MCF 10A (cell line): Measurements from ENCODE around the gene FASLG. TPM values are rescaled to one million over a fixed set of nuclear protein-coding genes. Genes with fewer than 3 reads are reported as not detected.

Experiments
- BruUV-seq: library from RNA; stranded (reverse); fragments of 400-500 nt; replicated peaks from 2 replicates; lab custom pipeline; 2021; lab: Mats Ljungman, UMichigan
- CTCF ChIA-PET: fragments of 300-600 bp; sonication (Branson Sonifier 250); formaldehyde crosslinking; extraction: SDS; loops from one replicate; lab custom pipeline; 2021; ENCODE audit warnings: antibody characterized with exemption, inconsistent platforms; lab: Yijun Ruan, JAX
- POLR2A ChIA-PET: fragments of 300-600, 350-650 bp; sonication (Branson Sonifier 250); formaldehyde crosslinking; extraction: SDS; loops from one replicate; lab custom pipeline; 2020; ENCODE audit warnings: antibody characterized with exemption, inconsistent platforms; lab: Yijun Ruan, JAX
- DNase-seq: peaks from one replicate; pipeline ENCODE4 v3.0.0-alpha.2; 2018; ENCODE audit not compliant: unreplicated experiment
- H3K27ac Mint-ChIP-seq: one replicate; pipeline ENCODE4 v1.8.0; 2022; ENCODE audit warnings: mild to moderate bottlenecking, low read depth, mixed read lengths; ENCODE audit not compliant: unreplicated experiment
- H3K27me3 Mint-ChIP-seq: one replicate; pipeline ENCODE4 v1.8.0; 2022; ENCODE audit warnings: mixed read lengths; ENCODE audit not compliant: insufficient read depth, unreplicated experiment
- H3K36me3 Mint-ChIP-seq: one replicate; pipeline ENCODE4 v1.8.0; 2022; ENCODE audit warnings: mild to moderate bottlenecking, moderate library complexity, mixed read lengths; ENCODE audit not compliant: insufficient read depth, unreplicated experiment
- H3K4me1 Mint-ChIP-seq: one replicate; pipeline ENCODE4 v1.8.0; 2022; ENCODE audit warnings: mixed read lengths; ENCODE audit not compliant: insufficient read depth, unreplicated experiment
- H3K4me3 Mint-ChIP-seq: one replicate; pipeline ENCODE4 v1.8.0; 2022; ENCODE audit warnings: mild to moderate bottlenecking, moderate library complexity, mixed read lengths; ENCODE audit not compliant: unreplicated experiment
- H3K9me3 Mint-ChIP-seq: one replicate; pipeline ENCODE4 v1.8.0; 2022; ENCODE audit warnings: mixed read lengths; ENCODE audit not compliant: unreplicated experiment
- CTCF ChIP-seq: fragments of 200-600 bp; IDR thresholded peaks from one replicate; pipeline ENCODE4 v1.8.0; 2022; ENCODE audit warnings: antibody characterized with exemption, mild to moderate bottlenecking; ENCODE audit not compliant: unreplicated experiment
- intact Hi-C: fragments of 100-400 bp; cut with micrococcal nuclease; formaldehyde crosslinking; loops from 2 replicates; pipeline ENCODE4 v1.14.1; 2022
- total RNA-seq: library from RNA; stranded (reverse); gene quantifications from 2 replicates; pipeline ENCODE4 v1.2.3, GENCODE V29; 2022

The FASLG gene
- total RNA-seq, 1 experiment from 2014 or later: not detected

- no TSS peak for BruUV-seq
- H3K36me3 Mint-ChIP-seq: no peaks in the 10 kb centered on the region
- H3K9me3 Mint-ChIP-seq: no peaks in the 10 kb centered on the region
- DNase-seq: no peak
- CTCF ChIA-PET: interaction anchor here (0.7 to 1.1 kb wide), 2 partner anchors 21 to 90 kb away, joined by 3 to 4 read pairs; no protein-coding TSS in a partner anchor
- H3K4me1 Mint-ChIP-seq: peaks cover 6% of the 10 kb centered on the region
- POLR2A ChIA-PET: no interaction called here
- intact Hi-C loops: no loop called here
- H3K4me3 Mint-ChIP-seq: no peak overlapping the region
- H3K27ac Mint-ChIP-seq: no peak overlapping the region
- H3K27me3 Mint-ChIP-seq: no peaks in the 10 kb centered on the region
- no peak for TF ChIP-seq CTCF
These were observed 41.7 kb downstream of the FASLG start for GRCh38 chr1:172700556-172700955.

- no peak for TF ChIP-seq CTCF
- DNase-seq: no peak
- Mint-ChIP-seq H3K4me3 (no peak overlapping the region), H3K27me3 (no peaks in the 10 kb centered on the region), H3K27ac (no peak overlapping the region), H3K36me3 (no peaks in the 10 kb centered on the region), H3K9me3 (no peaks in the 10 kb centered on the region), H3K4me1 (peaks cover 3% of the 10 kb centered on the region)
- intact Hi-C loops: no loop called here
- BruUV-seq: no TSS peak
- ChIA-PET POLR2A (interaction anchor here (1.1 kb wide), 1 partner anchor 37 kb away, joined by 3 read pairs; no protein-coding TSS in a partner anchor), CTCF (no interaction called here)
These were observed 45.1 kb downstream of the FASLG start for GRCh38 chr1:172704001-172704400.

GRCh38 chr1:172704420-172705210 lies 45.7 kb downstream of the FASLG start:
- H3K27me3 Mint-ChIP-seq: no peaks in the 10 kb centered on the region
- intact Hi-C loops: no loop called here
- ChIA-PET POLR2A (interaction anchor here (1.1 kb wide), 1 partner anchor 38 kb away, joined by 3 read pairs; no protein-coding TSS in a partner anchor), CTCF (interaction anchor here (1.2 kb wide), 1 partner anchor 306 kb away, joined by 6 read pairs; no protein-coding TSS in a partner anchor)
- DNase-seq: no peak
- no peak for TF ChIP-seq CTCF
- no peaks in the 10 kb centered on the region for H3K9me3 Mint-ChIP-seq
- no peaks in the 10 kb centered on the region for H3K36me3 Mint-ChIP-seq
- no peak overlapping the region for H3K27ac Mint-ChIP-seq
- no peak overlapping the region for H3K4me3 Mint-ChIP-seq
- BruUV-seq: no TSS peak
- no peaks in the 10 kb centered on the region for H3K4me1 Mint-ChIP-seq

GRCh38 chr1:172708452-172708851 lies 49.5 kb downstream of the FASLG start:
- Mint-ChIP-seq H3K9me3 (no peaks in the 10 kb centered on the region), H3K27me3 (no peaks in the 10 kb centered on the region), H3K4me1 (no peaks in the 10 kb centered on the region), H3K27ac (no peak overlapping the region), H3K4me3 (no peak overlapping the region), H3K36me3 (no peaks in the 10 kb centered on the region)
- ChIA-PET CTCF (interaction anchor here (1.0 to 1.7 kb wide), 5 partner anchors 9 to 259 kb away, joined by 3 to 17 read pairs (median 4); no protein-coding TSS in a partner anchor), POLR2A (interaction anchor here (1.3 kb wide), 1 partner anchor 11 kb away, joined by 5 read pairs; no protein-coding TSS in a partner anchor)
- intact Hi-C loops: no loop called here
- no peak for TF ChIP-seq CTCF
- BruUV-seq: no TSS peak
- no peak for DNase-seq
